DOHH2 (cell line): ENCODE measurements around the gene GPC5.
"Not testable (repeated sequence)": the region's sequence is repeated elsewhere in the genome, so short reads cannot be mapped to it uniquely, and the experiment has no call there.

Experiments
- H3F3A ChIP-seq: fragments of 200-600 bp; sonication (generic), shearing (Covaris generic); 2 replicates; pipeline ENCODE4 v1.6.0; 2016; ENCODE audit warnings: antibody characterized with exemption, mild to moderate bottlenecking; ENCODE audit not compliant: control insufficient read depth, insufficient read depth
- H3K27ac ChIP-seq: fragments of 200-600 bp; sonication (generic); 2 replicates; pipeline ENCODE4 v1.5.1; 2014; ENCODE audit warnings: low read depth, mild to moderate bottlenecking, low read length, moderate library complexity
- H3K27me3 ChIP-seq: fragments of 200-600 bp; sonication (generic); 2 replicates; pipeline ENCODE4 v1.6.1; 2014; ENCODE audit warnings: mild to moderate bottlenecking, low read length, mixed read lengths; ENCODE audit not compliant: control insufficient read depth
- H3K36me3 ChIP-seq: fragments of 200-600 bp; sonication (generic); 2 replicates; pipeline ENCODE4 v1.6.1; 2014; ENCODE audit warnings: mild to moderate bottlenecking, low read length, moderate library complexity, mixed read lengths; ENCODE audit not compliant: control insufficient read depth
- H3K4me1 ChIP-seq: fragments of 200-600 bp; sonication (generic); 2 replicates; pipeline ENCODE4 v1.6.1; 2014; ENCODE audit warnings: mild to moderate bottlenecking, low read length, mixed read lengths; ENCODE audit not compliant: control insufficient read depth
- H3K4me2 ChIP-seq: fragments of 200-600 bp; sonication (generic); 2 replicates; pipeline ENCODE4 v1.6.0; 2014; ENCODE audit warnings: mild to moderate bottlenecking, low read length, moderate library complexity
- H3K4me3 ChIP-seq: fragments of 200-600 bp; sonication (generic); 2 replicates; pipeline ENCODE4 v1.5.1; 2014; ENCODE audit warnings: mild to moderate bottlenecking, low read length, mixed read lengths
- H3K79me2 ChIP-seq: fragments of 200-600 bp; sonication (generic); 2 replicates; pipeline ENCODE4 v1.6.1; 2014; ENCODE audit warnings: mild to moderate bottlenecking, low read length, mixed read lengths; ENCODE audit not compliant: control insufficient read depth
- H3K9me2 ChIP-seq: fragments of 200-600 bp; sonication (generic); replicated peaks from 2 replicates; pipeline ENCODE4 v1.6.1; 2014; ENCODE audit warnings: mild to moderate bottlenecking, low read length, mixed read lengths; ENCODE audit not compliant: control insufficient read depth
- H3K9me3 ChIP-seq: fragments of 200-600 bp; sonication (generic); 2 replicates; pipeline ENCODE4 v1.6.1; 2014; ENCODE audit warnings: antibody characterized with exemption, low read length, mixed read lengths; ENCODE audit not compliant: control insufficient read depth, insufficient read depth
- H4K20me1 ChIP-seq: fragments of 200-600 bp; sonication (generic); 2 replicates; pipeline ENCODE4 v1.6.0; 2014; ENCODE audit warnings: low read depth, mild to moderate bottlenecking, antibody characterized with exemption, low read length, moderate library complexity; ENCODE audit not compliant: control insufficient read depth, insufficient read depth
- EZH2phosphoT487 ChIP-seq: fragments of 200-600 bp; sonication (generic); IDR thresholded peaks from 2 replicates; pipeline ENCODE4 v1.6.1; 2017; ENCODE audit warnings: borderline replicate concordance, mild to moderate bottlenecking, antibody characterized with exemption, low read length, moderate library complexity, mixed read lengths
- TF ChIP-seq, protein P1 (sequence below): fragments of 200-600 bp; sonication (generic); IDR thresholded peaks from one replicate; pipeline ENCODE4 v1.5.1; 2014; ENCODE audit warnings: antibody characterized with exemption, mild to moderate bottlenecking, low read depth, low read length; ENCODE audit not compliant: poor library complexity, severe bottlenecking

The GPC5 gene

DNA sequence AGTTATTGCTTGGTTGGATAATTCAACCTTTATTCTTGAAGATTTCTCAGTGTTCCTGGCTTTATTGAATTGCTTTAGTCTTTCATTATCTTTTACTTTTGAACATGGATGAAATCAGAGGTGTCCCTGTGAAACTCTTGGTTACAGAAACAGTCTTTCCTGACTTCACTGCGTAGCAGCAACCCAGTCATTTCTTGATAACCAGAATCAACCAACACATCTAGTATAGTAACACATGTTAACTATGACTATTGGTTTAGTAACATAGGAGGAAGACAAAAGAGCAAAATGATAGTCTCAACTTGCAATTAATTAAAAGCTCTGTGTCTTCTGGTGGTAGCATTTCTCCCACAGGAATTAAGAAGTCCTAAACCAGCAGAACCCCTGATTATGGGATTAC lies 393.6 kb downstream of the GPC5 start:
- Histone ChIP-seq H3F3A (no peaks in the 10 kb centered on the region), H3K27me3 (no peaks in the 10 kb centered on the region), H3K9me2 (no peaks in the 10 kb centered on the region), H3K4me2 (no peak overlapping the region), H3K79me2 (no peaks in the 10 kb centered on the region), H3K9me3 (no peaks in the 10 kb centered on the region), H3K36me3 (no peaks in the 10 kb centered on the region), H3K4me3 (no peak overlapping the region), H3K27ac (no peak overlapping the region), H3K4me1 (no peaks in the 10 kb centered on the region), H4K20me1 (no peaks in the 10 kb centered on the region)
- TF ChIP-seq, protein P1, sequence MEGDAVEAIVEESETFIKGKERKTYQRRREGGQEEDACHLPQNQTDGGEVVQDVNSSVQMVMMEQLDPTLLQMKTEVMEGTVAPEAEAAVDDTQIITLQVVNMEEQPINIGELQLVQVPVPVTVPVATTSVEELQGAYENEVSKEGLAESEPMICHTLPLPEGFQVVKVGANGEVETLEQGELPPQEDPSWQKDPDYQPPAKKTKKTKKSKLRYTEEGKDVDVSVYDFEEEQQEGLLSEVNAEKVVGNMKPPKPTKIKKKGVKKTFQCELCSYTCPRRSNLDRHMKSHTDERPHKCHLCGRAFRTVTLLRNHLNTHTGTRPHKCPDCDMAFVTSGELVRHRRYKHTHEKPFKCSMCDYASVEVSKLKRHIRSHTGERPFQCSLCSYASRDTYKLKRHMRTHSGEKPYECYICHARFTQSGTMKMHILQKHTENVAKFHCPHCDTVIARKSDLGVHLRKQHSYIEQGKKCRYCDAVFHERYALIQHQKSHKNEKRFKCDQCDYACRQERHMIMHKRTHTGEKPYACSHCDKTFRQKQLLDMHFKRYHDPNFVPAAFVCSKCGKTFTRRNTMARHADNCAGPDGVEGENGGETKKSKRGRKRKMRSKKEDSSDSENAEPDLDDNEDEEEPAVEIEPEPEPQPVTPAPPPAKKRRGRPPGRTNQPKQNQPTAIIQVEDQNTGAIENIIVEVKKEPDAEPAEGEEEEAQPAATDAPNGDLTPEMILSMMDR = no peak
- TF ChIP-seq EZH2phosphoT487 = no peak

DNA sequence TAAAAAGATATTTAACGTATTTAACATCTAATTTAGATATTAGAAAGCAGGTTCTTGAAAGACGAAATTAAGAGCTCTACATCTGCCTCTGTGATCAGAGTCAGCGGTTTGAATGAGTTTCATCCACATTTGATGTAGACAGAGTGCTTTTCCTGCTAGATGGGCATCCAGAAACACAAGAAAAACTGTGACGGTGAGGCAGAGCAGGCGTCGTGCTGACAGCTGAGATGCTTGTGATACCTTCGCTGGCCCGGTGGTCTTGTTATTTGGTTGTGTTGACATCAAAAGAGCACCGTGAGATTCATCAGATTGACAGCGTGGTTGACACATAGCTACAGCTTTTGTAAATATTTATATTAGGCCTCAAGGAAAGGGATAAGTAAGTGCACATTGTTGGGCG lies 399.1 kb downstream of the GPC5 start:
- Histone ChIP-seq H3F3A (no peaks in the 10 kb centered on the region), H3K27ac (no peak overlapping the region), H3K4me2 (no peak overlapping the region), H4K20me1 (no peaks in the 10 kb centered on the region), H3K4me3 (no peak overlapping the region), H3K27me3 (no peaks in the 10 kb centered on the region), H3K4me1 (no peaks in the 10 kb centered on the region), H3K9me3 (no peaks in the 10 kb centered on the region), H3K79me2 (no peaks in the 10 kb centered on the region), H3K36me3 (no peaks in the 10 kb centered on the region), H3K9me2 (no peaks in the 10 kb centered on the region)
- TF ChIP-seq, protein P1 = no peak
- TF ChIP-seq EZH2phosphoT487 = no peak

DNA sequence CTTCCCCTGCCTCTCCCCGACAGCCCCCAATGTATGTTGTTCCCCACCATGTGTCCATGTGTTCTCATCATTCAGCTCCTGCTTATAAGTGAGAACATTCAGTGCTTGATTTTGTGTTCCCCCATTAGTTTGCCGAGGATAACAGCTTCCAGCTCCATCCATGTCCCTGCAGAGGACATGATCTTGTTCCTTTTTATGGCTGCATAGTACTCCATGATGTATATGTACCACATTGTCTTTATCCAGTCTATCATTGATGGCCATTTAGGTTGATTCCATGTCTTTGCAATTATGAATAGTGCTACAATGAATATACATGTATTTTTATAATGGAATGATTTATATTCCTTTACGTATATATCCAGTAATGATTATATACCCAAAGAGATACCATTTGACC lies 399.9 kb downstream of the GPC5 start:
- not testable (repeated sequence) for H3K36me3 ChIP-seq

DNA sequence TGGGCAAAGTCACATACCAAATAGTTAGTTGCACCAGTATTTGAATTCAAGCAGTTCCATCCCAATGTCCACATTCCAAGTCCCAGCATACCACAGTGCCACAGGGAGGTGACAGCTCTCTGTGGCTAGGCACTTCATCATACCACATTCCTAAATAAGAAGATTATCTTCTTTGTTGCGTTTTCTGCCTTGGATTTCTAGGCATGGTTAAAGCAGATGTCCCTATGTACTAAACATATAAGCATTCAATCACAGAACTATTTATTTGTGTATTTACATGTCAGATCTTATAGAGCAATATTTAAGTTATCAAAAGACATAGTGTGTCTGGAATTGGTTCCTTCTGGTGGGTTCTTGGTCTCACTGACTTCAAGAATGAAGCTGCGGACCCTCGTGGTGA lies 403.4 kb downstream of the GPC5 start:
- not testable (repeated sequence) for H4K20me1 ChIP-seq, H3K9me3 ChIP-seq, H3F3A ChIP-seq, H3K4me2 ChIP-seq, H3K9me2 ChIP-seq, H3K27me3 ChIP-seq, H3K27ac ChIP-seq, H3K79me2 ChIP-seq, H3K4me1 ChIP-seq, H3K36me3 ChIP-seq, H3K4me3 ChIP-seq

More for the DNA sequence above, 399.9 kb downstream of the GPC5 start:
- H3K9me3 ChIP-seq, H3K27ac ChIP-seq, H3K4me1 ChIP-seq, H3K4me3 ChIP-seq, H3K27me3 ChIP-seq, H4K20me1 ChIP-seq, H3K79me2 ChIP-seq, H3K9me2 ChIP-seq, H3F3A ChIP-seq, H3K4me2 ChIP-seq: not testable (repeated sequence)
